Esophagus muscularis mucosa (tissue), 3 donors: ENCODE measurements around the gene GPR34.

Source experiments
- CTCF ChIP-seq, 3 experiments: fragments of 200-600 bp in 2 of 3; fragments of 450-650 bp in 1 of 3; sonication (generic) in 2 of 3; IDR thresholded peaks; one replicate each; pipeline ENCODE4 v1.5.1; 2017 to 2019; ENCODE audit warnings: antibody characterized with exemption in 3 of 3, mild to moderate bottlenecking in 2 of 3, moderate library complexity in 1 of 3
- EP300 ChIP-seq: sonication (generic); formaldehyde crosslinking; IDR thresholded peaks from one replicate; pipeline ENCODE4 v1.6.1; 2017; ENCODE audit warnings: antibody characterized with exemption

DNA sequence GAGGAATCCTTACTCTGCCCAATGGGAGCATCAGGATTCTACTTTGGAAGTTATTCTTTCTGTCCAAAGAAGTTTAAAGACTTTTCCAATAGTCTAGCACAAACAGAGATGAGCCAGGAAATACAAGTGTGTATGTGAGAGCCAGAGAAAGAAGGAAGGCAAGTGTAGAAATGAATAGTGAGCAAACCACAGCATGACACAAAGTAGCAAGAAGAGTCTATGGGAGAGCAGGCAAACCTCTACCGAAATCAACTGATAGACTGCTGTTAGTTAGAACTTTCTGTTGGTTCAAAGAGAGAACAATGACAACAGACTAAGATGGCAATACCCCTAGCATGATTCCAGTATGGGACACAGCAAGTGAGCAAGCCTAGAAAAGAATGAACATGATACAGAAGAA, 16.1 kb upstream of the GPR34 start:
- no peak for TF ChIP-seq EP300
- TF ChIP-seq CTCF (IDR thresholded peaks at IDR 0.05), result no peak
